GM12878 (cell line): ENCODE measurements around the gene THOC6. TPM values are rescaled to one million over a fixed set of nuclear protein-coding genes. Genes with fewer than 3 reads are reported as not detected.

Experiments used
- ATAC-seq: fragments of 200-7000 bp; cut with Tn5 transposase; 3 replicates; pipeline ENCODE4 v1.9.1; 2020; ENCODE audit warnings: mild to moderate bottlenecking, moderate library complexity
- BruUV-seq: library from RNA; stranded (reverse); fragments of 400-500 nt; replicated peaks from 2 replicates; lab custom pipeline; 2021; lab: Mats Ljungman, UMichigan
- CTCF ChIA-PET: fragments of 300-600 bp; sonication (Branson Sonifier 250); formaldehyde crosslinking; extraction: SDS; loops from one replicate; lab custom pipeline; 2021; ENCODE audit warnings: inconsistent platforms; lab: Yijun Ruan, JAX
- POLR2A ChIA-PET: fragments of 350-600 bp; formaldehyde crosslinking; extraction: SDS; loops from one replicate; lab custom pipeline; 2021; ENCODE audit warnings: inconsistent platforms; lab: Charles Lee
- RAD21 ChIA-PET: fragments of 300-600 bp; sonication (Branson Sonifier 250); formaldehyde crosslinking; loops from one replicate; lab custom pipeline; 2023; ENCODE audit warnings: antibody characterized with exemption; ENCODE audit not compliant: unreplicated experiment; lab: Charles Lee
- SMC1A ChIA-PET: fragments of 300-600 bp; sonication (Branson Sonifier 250); formaldehyde crosslinking; loops from one replicate; lab custom pipeline; 2023; ENCODE audit not compliant: unreplicated experiment, uncharacterized antibody; lab: Charles Lee
- DNase-seq: peaks from one replicate; pipeline ENCODE4 v3.0.0-alpha.2; 2011; ENCODE audit warnings: low read depth, low spot score
- FAIRE-seq: peaks from 3 replicates; lab custom pipeline; 2011; peaks lifted over from hg19 to GRCh38; lab: Jason Lieb, UNC
- H2AFZ ChIP-seq: 2 replicates; pipeline ENCODE4 v1.6.0; 2011; ENCODE audit warnings: low read depth, low read length, control low read depth; ENCODE audit not compliant: control insufficient read depth
- H3K27ac ChIP-seq: 2 replicates; pipeline ENCODE4 v1.5.1; 2011; ENCODE audit warnings: control low read depth; ENCODE audit not compliant: control insufficient read depth, insufficient read depth
- H3K27me3 ChIP-seq, 2 experiments: replicated peaks in 1 of 2; 2 replicates each; pipeline versions ENCODE4 v1.6.0 to v1.6.1; 2011; ENCODE audit warnings: low read length in 1 of 2; ENCODE audit not compliant: control insufficient read depth in 2 of 2, insufficient read depth in 2 of 2
- H3K36me3 ChIP-seq, 2 experiments: 2 replicates each; pipeline ENCODE4 v1.5.1; 2011; ENCODE audit warnings: low read length in 1 of 2; ENCODE audit not compliant: control insufficient read depth in 2 of 2, insufficient read depth in 2 of 2
- H3K4me1 ChIP-seq: 2 replicates; pipeline ENCODE4 v1.6.1; 2011; ENCODE audit warnings: mild to moderate bottlenecking, low read length, moderate library complexity, mixed read lengths; ENCODE audit not compliant: control insufficient read depth, insufficient read depth
- H3K4me2 ChIP-seq: 2 replicates; pipeline ENCODE4 v1.6.0; 2011; ENCODE audit warnings: control low read depth; ENCODE audit not compliant: control insufficient read depth, insufficient read depth
- H3K4me3 ChIP-seq: fragments of 200-600 bp; sonication (generic); 2 replicates; pipeline ENCODE4 v1.5.1; 2016
- H3K79me2 ChIP-seq: 2 replicates; pipeline ENCODE4 v1.6.0; 2011; ENCODE audit warnings: low read length; ENCODE audit not compliant: control insufficient read depth, insufficient read depth
- H3K9ac ChIP-seq: 2 replicates; pipeline ENCODE4 v1.8.0; 2011; ENCODE audit warnings: low read length, control low read depth, mixed read lengths; ENCODE audit not compliant: control insufficient read depth, insufficient read depth
- H3K9me3 ChIP-seq: replicated peaks from 3 replicates; pipeline ENCODE4 v1.5.1; 2011; ENCODE audit warnings: mild to moderate bottlenecking, low read length; ENCODE audit not compliant: control insufficient read depth, insufficient read depth
- H4K20me1 ChIP-seq: 2 replicates; pipeline ENCODE4 v1.6.0; 2011; ENCODE audit not compliant: control insufficient read depth, insufficient read depth
- BHLHE40 ChIP-seq, 2 experiments: fragments of 450-650 bp in 1 of 2; IDR thresholded peaks; 2 replicates each; pipeline ENCODE4 v1.6.1; 2011 to 2017; ENCODE audit warnings: low read depth in 2 of 2, borderline replicate concordance in 1 of 2, improper control_type of control experiment in 1 of 2, low read length in 1 of 2, mild to moderate bottlenecking in 1 of 2
- BMI1 ChIP-seq: fragments of 450-650 bp; IDR thresholded peaks from 2 replicates; pipeline ENCODE4 v1.6.1; 2016; ENCODE audit warnings: mild to moderate bottlenecking, moderate library complexity, borderline replicate concordance
- E2F8 ChIP-seq: fragments of 450-650 bp; IDR thresholded peaks from 2 replicates; pipeline ENCODE4 v1.6.1; 2018; ENCODE audit warnings: mild to moderate bottlenecking, low read depth, moderate library complexity; ENCODE audit not compliant: partially characterized antibody
- MXI1 ChIP-seq: fragments of 150-350 bp; IDR thresholded peaks from 2 replicates; pipeline ENCODE4 v1.6.1; 2011; ENCODE audit warnings: low read depth, mild to moderate bottlenecking, inconsistent platforms, low read length, improper control_type of control experiment
- MYC ChIP-seq: IDR thresholded peaks from 2 replicates; pipeline ENCODE4 v1.6.1; 2011; ENCODE audit warnings: mild to moderate bottlenecking, low read length, moderate library complexity, inconsistent platforms; ENCODE audit not compliant: insufficient read depth, insufficient replicate concordance, insufficient read length, severe bottlenecking
- NR2C2 ChIP-seq: IDR thresholded peaks from 2 replicates; pipeline ENCODE4 v1.6.1; 2011; ENCODE audit warnings: borderline replicate concordance, low read depth; ENCODE audit not compliant: control insufficient read depth, insufficient read length
- SRF ChIP-seq, 2 experiments: IDR thresholded peaks; 2 replicates each; pipeline ENCODE4 v1.6.1; 2011; ENCODE audit warnings: low read depth in 2 of 2, low read length in 2 of 2, mild to moderate bottlenecking in 1 of 2, moderate library complexity in 1 of 2
- TARDBP ChIP-seq: IDR thresholded peaks from 2 replicates; pipeline ENCODE4 v1.6.1; 2016; ENCODE audit warnings: borderline replicate concordance
- ZBTB4 ChIP-seq: fragments of 450-650 bp; formaldehyde crosslinking; IDR thresholded peaks from 2 replicates; pipeline ENCODE4 v1.4.0; 2022; ENCODE audit warnings: mild to moderate bottlenecking, moderate library complexity
- ZNF384 ChIP-seq: IDR thresholded peaks from 2 replicates; pipeline ENCODE4 v1.6.1; 2012; ENCODE audit warnings: low read depth, mild to moderate bottlenecking, low read length, improper control_type of control experiment, borderline replicate concordance
- ZNF622 ChIP-seq: fragments of 450-650 bp; IDR thresholded peaks from 2 replicates; pipeline ENCODE4 v1.6.1; 2017; ENCODE audit warnings: mild to moderate bottlenecking, inconsistent platforms
- WGBS: methylation state at CpG from one replicate; pipeline ENCODE4 v1.1.6; 2016; ENCODE audit warnings: low lambda C conversion rate; ENCODE audit not compliant: insufficient replicate concordance, insufficient coverage; ENCODE audit errors: missing lambda C conversion rate; 5-methylcytosine and 5-hydroxymethylcytosine counted together
- in situ Hi-C: fragments of 300-500 bp; cut with MboI; formaldehyde crosslinking; loops from 9 replicates; pipeline ENCODE4 v1.14.3; 2018; ENCODE audit warnings: mixed read lengths
- intact Hi-C: fragments of 100-400 bp; cut with micrococcal nuclease; formaldehyde crosslinking; loops from one replicate; pipeline ENCODE4 v1.14.2; 2022; ENCODE audit not compliant: unreplicated experiment
- polyA plus RNA-seq, 11 experiments: library from polyadenylated mRNA; depleted of rRNA in 4 of 11; unstranded in 6 of 11; stranded (reverse) in 5 of 11; fragments of >200 nt; fragmentation: Nextera tagmentation in 4 of 11; fragmentation: Illumina TruSeq in 1 of 11; extraction: Ambion mirVana in 4 of 11; extraction: Trizol in 1 of 11; gene quantifications; 1 replicate in 1 of 11; 2 replicates in 10 of 11; pipeline versions ENCODE4 v1.2.1 to v1.2.3, GENCODE V29; 2011 to 2016; ENCODE audit warnings: inconsistent platforms in 2 of 11, missing spikeins in 2 of 11, low read depth in 1 of 11
- total RNA-seq, 4 experiments: library from RNA; depleted of rRNA in 3 of 4; stranded (reverse); fragments of >200 nt in 3 of 4; fragmentation: Illumina TruSeq in 1 of 4; extraction: Trizol in 1 of 4; gene quantifications; 2 replicates each; pipeline versions ENCODE4 v1.2.1 to v1.2.3, GENCODE V29; 2013 to 2021

Gene THOC6
- total and polyA plus RNA-seq, 10 of the 15 experiments (the other 5 are each of a cell fraction or from before 2014, with no cell fraction given), result 1.0 to 54.4 (median 27.9) TPM

- ChIA-PET CTCF (interaction anchor here (0.6 to 11.3 kb wide), 17 partner anchors 22 to 646 kb away, joined by 3 to 421 read pairs (median 4); partner anchors contain the start of genes CLDN6, HCFC1R1, IL32 and MMP25), SMC1A (interaction anchor here (0.6 to 7.2 kb wide), 5 partner anchors 14 to 125 kb away, joined by 3 to 91 read pairs (median 5); partner anchors contain the start of genes HCFC1R1 and THOC6), RAD21 (interaction anchor here (0.6 to 3.8 kb wide), 8 partner anchors 16 to 1037 kb away, joined by 3 to 94 read pairs (median 5); partner anchors contain the start of genes HCFC1R1, PKMYT1, THOC6 and TNFRSF12A), POLR2A (interaction anchor here (1.0 to 1.6 kb wide), 3 partner anchors 19 to 23 kb away, joined by 3 to 7 read pairs (median 4); partner anchors contain the start of genes HCFC1R1 and THOC6)
- no peak overlapping the region for H3K9ac ChIP-seq
- no peaks in the 10 kb centered on the region for H3K9me3 ChIP-seq
- intact Hi-C loops, result no loop called here
- WGBS, result 2% methylated on average over 12 of the region's 67 CpGs
- H3K36me3 ChIP-seq, result no peaks in the 10 kb centered on the region
- no peak overlapping the region for H3K4me3 ChIP-seq
- DNase-seq (no peak), FAIRE-seq (no peak), ATAC-seq (no peak)
- no peak overlapping the region for H3K27ac ChIP-seq
- peak overlapping the region; percentile 55; the same call in 1 of the 2 replicates for H3K4me2 ChIP-seq
- no peak for TF ChIP-seq MYC
- TF ChIP-seq MXI1, result no peak
- TF ChIP-seq BMI1, result no peak
- no peak for TF ChIP-seq E2F8
- no peak for TF ChIP-seq SRF (IDR thresholded peaks at IDR 0.05; ENCODE audit: low read depth in 2 of 2, low read length in 2 of 2)
- no peak for TF ChIP-seq BHLHE40 (IDR thresholded peaks at IDR 0.05; ENCODE audit: borderline replicate concordance in 1 of 2, low read depth in 2 of 2, low read length in 1 of 2)
- no peak for TF ChIP-seq ZNF384
- TF ChIP-seq ZBTB4 (CRISPR knock-in tag), result no peak
- TF ChIP-seq NR2C2, result no peak
- no peak for TF ChIP-seq ZNF622
- no peak for TF ChIP-seq TARDBP
- BruUV-seq, result no TSS peak
- in situ Hi-C loops, result no loop called here
- no peaks in the 10 kb centered on the region for H3K79me2 ChIP-seq
- H3K4me1 ChIP-seq, result peaks cover 17% of the 10 kb centered on the region
- no peaks in the 10 kb centered on the region for H4K20me1 ChIP-seq
- no peak overlapping the region for H2AFZ ChIP-seq
- peaks cover 0 to 7% of the 10 kb centered on the region in 2 experiments; a peak in 3 of 4 replicates for H3K27me3 ChIP-seq
Observed at GRCh38 chr16:3004319-3004718, 19.5 kb upstream of the THOC6 start.
